Right ventricle myocardium superior (tissue), 1 donor: ENCODE results near the gene HASPIN. TPM values are rescaled to one million over a fixed set of nuclear protein-coding genes. Genes with fewer than 3 reads are reported as not detected.

Source experiments
- ATAC-seq: fragments of 200-7000 bp; cut with Tn5 transposase; one replicate; pipeline ENCODE4 v1.9.1; 2020; ENCODE audit warnings: mild to moderate bottlenecking; ENCODE audit not compliant: poor library complexity
- DNase-seq: peaks from one replicate; pipeline ENCODE4 v3.0.0-alpha.2; 2020
- intact Hi-C: fragments of 100-400 bp; cut with DNase I; formaldehyde crosslinking; loops from one replicate; pipeline ENCODE4 v1.11.2; 2022
- total RNA-seq: library from RNA; stranded (reverse); fragmentation: NEBNext Ultra II Directional; extraction: Animal tissue kit (Norgen Biotek cat#: 25700); gene quantifications from one replicate; pipeline ENCODE4 v1.2.1, GENCODE V29; 2021
- donor health status: DM: no; HTN: yes; CAD: no; lungs with severe emphysema.

HASPIN gene
- total RNA-seq, 1 donor from 2014 or later = 0.13 TPM

DNA sequence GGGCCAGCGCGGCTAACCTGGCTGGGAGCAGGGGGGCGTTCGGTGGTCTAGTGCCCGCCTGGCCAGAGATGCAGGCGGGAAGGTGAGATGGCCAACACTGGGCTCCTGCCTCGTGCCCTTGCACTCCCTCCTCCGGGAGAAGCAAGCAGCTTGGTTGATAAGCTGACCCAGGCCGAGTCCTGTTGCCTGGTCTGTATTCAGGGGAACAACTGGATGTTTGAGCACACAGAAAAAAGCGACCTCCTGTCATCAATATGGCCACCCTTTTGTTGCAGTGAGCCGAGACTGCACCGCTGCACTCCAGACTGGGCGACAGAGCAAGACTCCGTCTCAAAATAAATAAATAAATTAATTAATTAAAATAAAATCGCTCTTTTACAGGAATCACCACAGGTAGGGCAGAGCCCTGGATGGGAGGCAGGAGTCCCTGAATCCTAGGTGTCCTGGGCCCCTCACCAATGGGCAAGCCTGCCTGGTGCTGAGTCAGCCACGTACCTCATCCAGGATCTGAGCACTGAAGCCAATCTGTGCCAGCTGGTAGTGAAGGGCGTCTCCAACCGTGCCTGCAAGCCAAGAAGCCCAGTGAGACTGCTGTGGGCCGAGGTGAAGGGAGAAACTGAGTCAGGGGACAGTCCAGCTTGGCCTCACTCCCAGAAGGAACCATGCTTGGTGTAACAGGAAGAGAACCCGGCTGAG is 31.8 kb downstream of the HASPIN start:
- ATAC-seq (no peak), DNase-seq (no peak)
- intact Hi-C loops = no loop called here

DNA sequence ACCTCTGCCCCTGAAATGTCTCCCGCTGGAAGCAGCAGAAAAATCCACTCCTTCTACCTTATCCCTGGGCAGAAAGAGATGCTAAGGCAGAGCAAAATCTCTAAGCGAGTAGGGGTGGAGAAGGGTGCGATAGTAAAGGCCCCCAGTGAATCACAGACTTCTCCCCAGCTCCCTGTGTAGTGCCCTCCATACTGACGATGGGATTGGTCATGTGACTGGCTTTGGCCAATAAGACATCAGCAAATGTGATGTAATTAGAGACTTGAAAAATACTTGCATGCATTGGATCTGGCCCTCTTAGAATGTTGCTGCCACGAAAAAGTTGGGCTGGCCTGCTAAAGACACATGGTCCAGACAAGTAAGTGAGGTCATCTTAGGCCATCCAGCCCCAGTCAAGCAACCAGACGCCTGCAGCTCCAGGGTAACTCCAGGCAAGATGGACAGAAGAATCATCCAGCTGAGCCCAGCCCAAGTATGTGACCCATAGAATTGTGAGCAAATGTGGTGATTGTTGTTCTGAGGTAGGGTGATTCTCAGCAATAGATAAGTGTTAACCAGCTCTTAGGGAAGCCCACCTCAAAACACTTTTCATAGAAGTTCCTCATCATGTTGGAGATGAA is 36.0 kb downstream of the HASPIN start:
- no peak for DNase-seq
- intact Hi-C loops = no loop called here
- ATAC-seq = no peak

DNA sequence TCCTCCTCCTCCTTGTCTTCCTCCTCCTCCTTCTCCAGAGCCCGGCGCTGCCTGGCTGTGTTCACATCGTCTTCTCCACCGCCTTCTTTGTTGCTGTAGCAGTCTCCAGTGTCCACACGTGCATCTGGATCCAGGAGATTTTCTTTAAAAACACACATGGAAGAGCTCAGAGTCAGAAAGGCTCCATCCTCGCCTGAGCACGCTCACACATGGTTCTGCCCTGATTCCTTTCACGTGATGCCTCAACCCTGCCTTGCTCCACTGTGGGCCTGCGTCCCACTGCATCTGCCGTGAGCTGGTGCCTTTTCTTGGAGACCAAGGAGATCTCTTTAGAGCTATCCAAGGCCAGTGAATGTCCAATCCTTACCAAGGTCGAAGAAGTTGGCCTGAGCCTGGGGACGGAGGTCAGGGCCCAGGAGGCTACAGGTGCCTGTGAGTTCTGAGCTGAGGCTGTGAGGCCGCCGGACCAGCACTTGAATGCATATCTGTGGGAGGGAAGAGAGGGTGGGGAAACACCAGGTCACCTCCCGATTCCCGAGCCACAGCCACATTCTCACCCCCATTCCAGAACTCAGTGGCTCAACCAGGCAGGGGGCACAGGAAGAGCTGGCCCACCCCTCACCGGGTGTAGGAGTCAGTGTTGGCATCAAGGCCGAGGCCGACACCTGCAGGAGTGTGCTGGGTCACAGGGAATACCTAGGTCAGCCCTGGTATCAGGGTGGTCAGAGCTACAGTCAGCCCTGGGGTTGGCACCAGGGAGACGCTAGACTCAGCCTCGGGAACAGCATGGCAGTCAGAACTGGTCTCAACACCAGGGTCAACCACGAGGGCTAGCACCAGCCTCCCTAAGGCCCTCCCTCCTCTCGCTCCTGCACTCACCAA is 37.6 kb downstream of the HASPIN start:
- DNase-seq (no peak), ATAC-seq (no peak)
- intact Hi-C loops = no loop called here

DNA sequence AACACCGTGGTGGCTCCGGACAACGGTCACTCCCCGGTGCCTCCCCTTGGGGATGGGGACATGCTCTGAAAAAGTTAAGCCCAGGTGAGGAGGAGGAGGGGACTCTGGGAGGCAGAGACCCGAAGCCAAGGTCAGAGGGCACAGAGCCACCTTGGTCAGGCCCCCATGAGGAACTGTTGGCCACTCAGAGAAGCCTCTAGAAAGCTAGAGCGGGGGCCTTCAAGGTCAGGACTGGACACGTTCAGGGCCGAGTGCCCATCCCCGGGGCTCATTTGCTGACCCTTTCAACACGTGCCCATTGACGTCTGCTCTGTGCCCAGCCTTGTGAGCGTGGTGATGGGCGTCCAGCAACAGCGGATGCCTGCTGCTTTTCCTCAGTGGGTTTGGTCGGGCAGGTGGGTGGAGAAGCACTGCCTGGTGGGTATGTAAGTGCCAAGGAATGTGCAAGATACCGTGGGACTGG is 38.2 kb downstream of the HASPIN start:
- intact Hi-C loops = no loop called here
- DNase-seq = no peak

DNA sequence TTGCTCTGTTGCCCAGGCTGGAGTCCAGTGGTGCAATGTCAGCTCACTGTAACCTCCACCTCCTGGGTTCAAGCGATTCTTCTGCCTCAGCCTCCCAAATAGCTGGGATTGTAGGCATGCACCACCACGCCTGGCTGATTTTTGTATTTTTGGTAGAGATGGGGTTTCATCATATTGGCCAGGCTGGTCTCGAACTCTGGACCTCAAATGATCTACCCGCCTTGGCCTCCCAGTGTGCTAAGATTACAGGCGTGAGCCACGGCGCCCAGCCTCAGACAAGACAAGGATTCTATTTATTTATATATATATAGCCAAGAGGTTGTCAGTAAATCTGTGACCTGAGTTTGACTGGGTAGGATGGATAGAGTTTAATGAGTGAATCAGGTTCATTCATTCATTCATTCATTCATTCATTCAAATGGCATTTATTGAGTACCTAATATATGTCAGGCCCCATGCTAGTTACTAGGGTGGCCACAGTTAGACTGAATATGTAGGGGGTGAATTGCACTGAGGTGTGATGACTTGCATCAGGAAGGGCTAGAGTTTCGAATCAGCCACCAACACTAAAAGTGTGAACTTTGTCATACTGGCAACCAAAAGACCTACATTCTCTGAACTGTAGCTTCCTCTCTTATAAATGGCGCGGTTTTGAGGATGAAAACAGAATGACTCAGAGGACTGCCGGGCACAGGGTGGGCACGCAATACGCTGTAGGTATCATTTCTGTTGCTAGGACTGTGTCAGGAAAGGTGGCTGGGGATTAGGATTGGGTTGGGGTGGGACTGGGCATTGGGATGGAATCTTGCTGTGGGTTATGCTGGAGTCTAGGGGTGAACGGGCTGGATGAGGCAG is 39.4 kb downstream of the HASPIN start:
- intact Hi-C loops = no loop called here
- ATAC-seq = no peak

More for the DNA sequence above, 38.2 kb downstream of the HASPIN start:
- no peak for ATAC-seq

DNA sequence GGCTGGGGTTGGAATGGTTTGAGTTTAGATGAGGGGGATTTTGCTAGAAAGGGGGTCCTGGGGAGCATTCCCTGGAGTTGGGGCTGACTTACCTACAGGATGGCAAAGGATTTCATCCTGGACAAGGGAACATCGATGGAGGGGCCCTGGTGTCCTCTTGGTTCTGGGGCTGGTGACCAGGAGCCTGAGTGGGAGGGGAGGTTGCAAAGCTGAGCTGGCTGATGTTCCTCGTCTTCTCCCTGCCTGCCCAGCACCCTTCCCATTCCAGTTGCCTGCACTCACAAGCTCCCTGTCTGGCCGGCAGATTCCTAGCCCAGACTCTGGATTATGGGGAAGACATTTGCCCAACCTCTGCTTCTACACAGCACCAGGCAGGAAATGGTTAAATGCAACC is 40.1 kb downstream of the HASPIN start:
- ATAC-seq (no peak), DNase-seq (no peak)
- intact Hi-C loops = no loop called here

More for the DNA sequence above, 39.4 kb downstream of the HASPIN start:
- DNase-seq = no peak

DNA sequence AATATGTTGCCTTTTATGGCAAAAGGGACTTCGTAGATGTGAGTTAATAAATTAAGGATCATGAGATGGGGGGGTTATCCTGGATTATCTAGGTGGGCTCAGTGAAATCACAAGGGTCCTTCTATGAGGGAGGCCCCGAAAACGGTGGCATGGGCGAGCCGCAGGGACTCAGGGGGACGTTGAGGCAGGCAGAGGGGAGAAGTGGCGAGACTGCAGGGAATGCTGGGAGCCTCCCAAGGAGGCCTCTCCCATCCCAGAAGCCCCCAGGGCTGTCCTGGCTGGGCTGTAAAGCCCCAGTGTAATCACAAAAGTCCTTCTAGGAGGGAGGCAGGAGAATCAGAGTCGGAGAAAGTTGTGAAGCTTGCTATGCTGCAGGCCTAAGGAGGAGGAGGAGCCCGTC is 42.3 kb downstream of the HASPIN start:
- DNase-seq = no peak
- ATAC-seq = no peak
- intact Hi-C loops = no loop called here

DNA sequence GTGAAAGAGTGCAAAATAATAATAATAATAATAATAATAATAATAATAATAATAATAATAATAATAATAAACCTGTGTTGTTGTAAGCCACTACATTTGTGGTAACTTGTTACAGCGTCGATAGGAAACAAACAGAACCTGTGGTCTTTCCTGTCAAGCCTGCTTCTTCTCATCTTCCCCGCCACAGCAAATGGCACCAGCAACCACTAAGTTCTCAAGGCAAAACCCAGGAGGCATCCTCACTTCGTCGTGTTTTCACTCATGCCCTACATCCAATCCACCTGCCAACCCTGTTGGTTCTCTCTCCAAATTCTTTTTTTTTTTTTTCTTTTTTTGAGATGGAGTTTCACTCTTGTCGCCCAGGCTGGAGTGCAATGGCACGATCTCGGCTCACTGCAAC is 43.1 kb downstream of the HASPIN start:
- ATAC-seq (no peak), DNase-seq (no peak)
- intact Hi-C loops = no loop called here

DNA sequence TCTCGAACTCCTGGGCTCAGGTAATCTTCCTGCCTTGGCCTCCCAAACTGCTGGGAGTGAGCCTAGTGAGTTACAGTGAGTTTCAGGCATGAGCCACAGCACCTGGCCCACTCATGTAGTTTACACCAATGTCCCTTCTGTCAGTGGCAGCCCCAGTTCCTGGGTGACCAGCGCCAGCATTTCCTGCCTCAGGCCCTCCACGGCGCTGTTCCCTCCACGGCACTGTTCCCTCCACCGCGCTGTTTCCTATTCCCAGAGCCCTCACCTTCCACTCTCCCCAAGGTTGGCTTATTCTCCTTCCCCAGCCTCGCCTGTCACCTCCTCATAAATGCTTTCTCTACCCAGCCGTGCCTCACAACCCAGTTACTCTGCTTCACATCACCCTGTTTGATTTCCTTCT is 44.6 kb downstream of the HASPIN start:
- ATAC-seq (no peak), DNase-seq (no peak)

DNA sequence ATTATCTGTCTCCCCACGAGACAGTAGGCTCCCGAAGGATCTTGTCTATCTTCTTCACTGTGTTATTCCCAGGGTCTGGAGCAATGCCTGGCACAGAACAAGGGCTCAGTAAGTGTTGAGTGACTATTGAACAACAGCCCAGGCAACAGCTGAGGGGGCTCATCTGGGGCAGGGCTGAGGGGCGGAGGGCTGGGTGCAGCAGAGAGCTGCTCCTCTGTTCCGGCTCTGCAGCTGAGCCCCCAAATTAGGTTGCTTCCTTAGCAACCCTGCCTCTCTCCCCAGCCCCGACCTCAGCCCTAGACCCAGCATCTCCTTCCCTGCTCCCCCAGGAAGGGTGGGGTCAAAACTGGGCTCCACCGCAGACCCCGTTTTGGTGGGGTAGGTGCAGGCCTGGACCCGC is 45.1 kb downstream of the HASPIN start:
- ATAC-seq (no peak), DNase-seq (no peak)
- intact Hi-C loops = no loop called here

More for the DNA sequence above, 44.6 kb downstream of the HASPIN start:
- intact Hi-C loops = no loop called here

DNA sequence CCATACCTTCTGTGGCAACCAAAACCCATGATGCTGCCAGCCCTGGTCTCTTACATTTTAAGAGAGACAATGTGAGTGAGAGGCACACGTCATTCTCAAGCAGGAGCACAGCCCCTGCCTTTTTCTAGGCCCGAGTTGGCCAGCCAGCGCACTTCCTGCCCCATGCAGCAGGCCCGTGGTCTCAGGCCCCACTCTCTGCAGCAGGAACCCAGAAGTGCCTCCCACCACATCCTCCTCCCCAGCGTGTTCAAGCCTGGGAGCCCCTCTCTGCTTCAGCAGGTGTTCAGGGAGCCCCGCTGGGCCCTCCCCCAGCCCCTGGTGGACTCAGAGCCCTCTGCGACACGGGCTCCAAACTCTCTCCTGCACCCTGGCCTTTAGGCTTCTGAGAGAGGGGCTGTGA is 46.8 kb downstream of the HASPIN start:
- ATAC-seq = no peak
- DNase-seq = no peak
- intact Hi-C loops = no loop called here

DNA sequence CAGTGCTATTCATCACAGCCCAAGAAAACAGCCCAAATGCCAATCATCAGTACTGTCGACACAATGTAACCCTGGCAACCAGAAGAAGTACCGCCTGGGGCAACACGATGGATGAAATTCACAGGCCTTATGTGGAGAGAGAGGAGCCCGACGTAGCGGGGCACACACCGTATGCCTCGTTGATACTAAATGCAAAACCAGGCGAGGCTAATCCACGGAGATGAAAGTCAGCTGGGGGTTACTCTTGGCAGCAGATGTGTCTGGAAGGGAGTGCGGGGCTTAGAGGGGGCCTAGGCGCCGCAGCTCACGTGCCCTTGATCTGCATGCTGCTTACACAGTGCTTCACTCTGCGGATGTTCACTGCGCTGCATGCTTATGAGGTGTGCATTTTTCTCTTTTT is 47.4 kb downstream of the HASPIN start:
- no peak for ATAC-seq

DNA sequence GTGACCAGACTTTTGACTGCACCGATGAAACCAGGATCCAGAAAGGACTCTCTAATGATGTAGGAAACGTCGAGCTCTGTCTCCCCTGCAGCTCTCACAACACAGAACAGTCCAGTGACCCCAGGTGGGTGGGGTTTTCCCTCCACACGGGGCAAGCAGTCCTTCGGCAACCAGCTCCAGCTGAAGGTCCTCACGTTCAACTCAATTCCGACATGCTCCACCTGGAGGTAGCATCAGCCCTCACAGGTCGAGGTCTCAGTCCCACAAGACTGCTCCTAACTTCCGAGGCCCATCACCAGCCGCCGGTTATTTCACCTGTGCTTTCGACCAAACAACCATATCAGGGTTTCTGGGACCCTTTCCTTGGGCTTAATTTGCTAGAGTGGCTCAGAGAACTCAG is 49.1 kb downstream of the HASPIN start:
- ATAC-seq = no peak
- no peak for DNase-seq
- intact Hi-C loops = no loop called here

More for the DNA sequence above, 47.4 kb downstream of the HASPIN start:
- DNase-seq = no peak
- intact Hi-C loops = no loop called here

DNA sequence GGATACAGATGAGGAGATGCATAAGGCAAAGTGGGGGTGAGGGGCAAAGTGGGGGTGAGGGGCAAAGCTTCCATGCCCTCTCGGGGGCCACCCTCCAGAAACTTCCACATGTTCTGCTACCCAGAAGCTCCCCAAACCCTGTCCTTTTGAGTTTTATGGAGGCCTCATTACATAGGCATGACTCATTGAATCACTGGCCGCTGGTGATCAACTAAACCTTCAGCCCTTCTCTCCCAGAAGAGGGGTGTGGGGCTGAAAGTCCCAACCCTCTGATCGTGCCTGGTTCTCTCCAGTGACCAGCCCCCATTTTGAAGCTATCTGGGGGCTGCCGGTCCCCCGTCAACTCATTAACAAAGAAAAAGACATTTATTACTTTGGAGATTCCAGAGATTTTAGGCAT is 49.8 kb downstream of the HASPIN start:
- DNase-seq (no peak), ATAC-seq (no peak)
- intact Hi-C loops = no loop called here

DNA sequence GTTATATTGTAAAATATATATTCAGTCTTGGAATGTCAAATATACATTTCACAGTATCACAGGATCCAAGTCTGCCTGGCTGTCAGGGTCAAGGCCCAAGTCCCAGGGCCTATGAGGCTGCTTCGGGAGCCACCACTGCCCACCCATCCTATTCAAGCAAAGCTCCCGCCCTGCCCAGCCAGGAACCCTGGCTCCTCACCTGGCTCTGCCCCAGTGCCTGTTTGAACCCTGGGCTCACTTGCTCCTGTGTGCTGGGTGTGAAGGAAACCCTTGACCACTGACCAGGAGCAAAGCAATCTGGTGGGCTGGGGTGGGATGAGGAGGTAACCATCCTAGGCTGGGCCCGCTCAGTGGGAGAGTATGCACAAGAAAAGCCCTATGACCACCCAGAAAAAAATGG is 50.3 kb downstream of the HASPIN start:
- intact Hi-C loops = no loop called here
- ATAC-seq (no peak), DNase-seq (no peak)
